GM19328 (cell line): Measurements from ENCODE around the gene TXN2.
"Not testable (repeated sequence)": the region's sequence is repeated elsewhere in the genome, so short reads cannot be mapped to it uniquely, and the experiment has no call there.

Experiments
- ATAC-seq: cut with Tn5 transposase; IDR thresholded peaks from one replicate; pipeline ENCODE4 v1.9.1; 2021; ENCODE audit warnings: mild to moderate bottlenecking, moderate library complexity; ENCODE audit not compliant: unreplicated experiment

Gene TXN2

GRCh38 chr22:36481393-36482168, at the start of gene TXN2:
TSS of gene TXN2 (minus strand) at chr22:36481640. CDS start at chr22:36480837, 803 bp downstream.
- ATAC-seq: peak; percentile 79

- peak; percentile 93 for ATAC-seq
Observed at GRCh38 chr22:36528795-36529751, 47.6 kb upstream of the TXN2 start, which contains the start of gene EIF3D. TSS of gene EIF3D (minus strand) at chr22:36529166. CDS start at chr22:36526121, 3,045 bp downstream.

- ATAC-seq: no peak
Observed at GRCh38 chr22:36528341-36528740, 46.9 kb upstream of the TXN2 start.

- ATAC-seq: no peak
Observed at GRCh38 chr22:36522662-36523061, 41.2 kb upstream of the TXN2 start.

- no peak for ATAC-seq
Observed at GRCh38 chr22:36520423-36520822, 39.0 kb upstream of the TXN2 start.

GRCh38 chr22:36519906-36520305, 38.5 kb upstream of the TXN2 start:
- not testable (repeated sequence) for ATAC-seq

GRCh38 chr22:36514766-36515165, 33.3 kb upstream of the TXN2 start:
- ATAC-seq: no peak

- no peak for ATAC-seq
Observed at GRCh38 chr22:36512991-36513390, 31.6 kb upstream of the TXN2 start.

GRCh38 chr22:36512333-36512732, 30.9 kb upstream of the TXN2 start:
- no peak for ATAC-seq

GRCh38 chr22:36510966-36511881, 29.8 kb upstream of the TXN2 start:
- no peak for ATAC-seq

- no peak for ATAC-seq
Observed at GRCh38 chr22:36510384-36510783, 28.9 kb upstream of the TXN2 start.

GRCh38 chr22:36507518-36508010, 26.1 kb upstream of the TXN2 start:
- ATAC-seq: no peak

GRCh38 chr22:36506637-36507517, 25.4 kb upstream of the TXN2 start, which contains the start of gene FOXRED2:
TSS of gene FOXRED2 (minus strand) at chr22:36507040. CDS start at chr22:36506422, 618 bp downstream.
- ATAC-seq: peak; percentile 79

GRCh38 chr22:36505998-36506635, 24.7 kb upstream of the TXN2 start:
- ATAC-seq: no peak

- ATAC-seq: no peak
Observed at GRCh38 chr22:36497910-36498665, 16.6 kb upstream of the TXN2 start.

GRCh38 chr22:36493690-36494110, 12.3 kb upstream of the TXN2 start:
- ATAC-seq: no peak

GRCh38 chr22:36492109-36492508, 10.7 kb upstream of the TXN2 start:
- ATAC-seq: no peak

GRCh38 chr22:36491155-36491554, 9.7 kb upstream of the TXN2 start:
- ATAC-seq: no peak
